ENCODE data around the gene DEPDC5. TPM values are rescaled to one million over a fixed set of nuclear protein-coding genes. Genes with fewer than 3 reads are reported as not detected.

The DEPDC5 gene
- total RNA-seq, 1 donor from 2014 or later, result 39.5 TPM

GRCh38 chr22:31901388-31902137, 147.7 kb downstream of the DEPDC5 start:
- H3K4me3 Mint-ChIP-seq, result no peak overlapping the region
- TF ChIP-seq, protein P1, sequence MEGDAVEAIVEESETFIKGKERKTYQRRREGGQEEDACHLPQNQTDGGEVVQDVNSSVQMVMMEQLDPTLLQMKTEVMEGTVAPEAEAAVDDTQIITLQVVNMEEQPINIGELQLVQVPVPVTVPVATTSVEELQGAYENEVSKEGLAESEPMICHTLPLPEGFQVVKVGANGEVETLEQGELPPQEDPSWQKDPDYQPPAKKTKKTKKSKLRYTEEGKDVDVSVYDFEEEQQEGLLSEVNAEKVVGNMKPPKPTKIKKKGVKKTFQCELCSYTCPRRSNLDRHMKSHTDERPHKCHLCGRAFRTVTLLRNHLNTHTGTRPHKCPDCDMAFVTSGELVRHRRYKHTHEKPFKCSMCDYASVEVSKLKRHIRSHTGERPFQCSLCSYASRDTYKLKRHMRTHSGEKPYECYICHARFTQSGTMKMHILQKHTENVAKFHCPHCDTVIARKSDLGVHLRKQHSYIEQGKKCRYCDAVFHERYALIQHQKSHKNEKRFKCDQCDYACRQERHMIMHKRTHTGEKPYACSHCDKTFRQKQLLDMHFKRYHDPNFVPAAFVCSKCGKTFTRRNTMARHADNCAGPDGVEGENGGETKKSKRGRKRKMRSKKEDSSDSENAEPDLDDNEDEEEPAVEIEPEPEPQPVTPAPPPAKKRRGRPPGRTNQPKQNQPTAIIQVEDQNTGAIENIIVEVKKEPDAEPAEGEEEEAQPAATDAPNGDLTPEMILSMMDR (conservative IDR thresholded peaks at IDR 0.05), result no peak
- H3K27me3 Mint-ChIP-seq (ENCODE audit: low read depth), result no peaks in the 10 kb centered on the region
- H3K36me3 Mint-ChIP-seq (ENCODE audit: low read depth), result no peaks in the 10 kb centered on the region
- H3K9me3 Mint-ChIP-seq, result no peaks in the 10 kb centered on the region
- H3K4me1 Mint-ChIP-seq, result peaks cover 25% of the 10 kb centered on the region
- H3K27ac Mint-ChIP-seq (ENCODE audit: unreplicated experiment), result no peak overlapping the region
- no peak for DNase-seq (ENCODE audit: low read depth, low spot score)

- no peak overlapping the region for H3K4me3 Mint-ChIP-seq
- peaks cover 3% of the 10 kb centered on the region for H3K36me3 Mint-ChIP-seq (ENCODE audit: low read depth)
- TF ChIP-seq, protein P1 (conservative IDR thresholded peaks at IDR 0.05), result no peak
- H3K27ac Mint-ChIP-seq (ENCODE audit: unreplicated experiment), result no peak overlapping the region
- no peaks in the 10 kb centered on the region for H3K27me3 Mint-ChIP-seq (ENCODE audit: low read depth)
- H3K9me3 Mint-ChIP-seq, result no peaks in the 10 kb centered on the region
- peaks cover 10% of the 10 kb centered on the region for H3K4me1 Mint-ChIP-seq
- no peak for DNase-seq (ENCODE audit: low read depth, low spot score)
These were observed 150.8 kb downstream of the DEPDC5 start for GRCh38 chr22:31904651-31905050.

GRCh38 chr22:31905356-31905755, 151.5 kb downstream of the DEPDC5 start:
- peaks cover 10% of the 10 kb centered on the region for H3K4me1 Mint-ChIP-seq
- TF ChIP-seq, protein P1 (conservative IDR thresholded peaks at IDR 0.05), result no peak
- no peak overlapping the region for H3K27ac Mint-ChIP-seq (ENCODE audit: unreplicated experiment)
- no peak overlapping the region for H3K4me3 Mint-ChIP-seq
- peaks cover 5% of the 10 kb centered on the region for H3K36me3 Mint-ChIP-seq (ENCODE audit: low read depth)
- H3K9me3 Mint-ChIP-seq, result no peaks in the 10 kb centered on the region
- H3K27me3 Mint-ChIP-seq (ENCODE audit: low read depth), result no peaks in the 10 kb centered on the region
- DNase-seq (ENCODE audit: low read depth, low spot score), result no peak

- peaks cover 10% of the 10 kb centered on the region for H3K4me1 Mint-ChIP-seq
- H3K9me3 Mint-ChIP-seq, result no peaks in the 10 kb centered on the region
- TF ChIP-seq, protein P1 (conservative IDR thresholded peaks at IDR 0.05), result no peak
- peaks cover 7% of the 10 kb centered on the region for H3K36me3 Mint-ChIP-seq (ENCODE audit: low read depth)
- no peaks in the 10 kb centered on the region for H3K27me3 Mint-ChIP-seq (ENCODE audit: low read depth)
- H3K4me3 Mint-ChIP-seq, result no peak overlapping the region
- no peak overlapping the region for H3K27ac Mint-ChIP-seq (ENCODE audit: unreplicated experiment)
- no peak for DNase-seq (ENCODE audit: low read depth, low spot score)
These were observed 152.3 kb downstream of the DEPDC5 start for GRCh38 chr22:31906086-31906485.

GRCh38 chr22:31906569-31906968, 152.8 kb downstream of the DEPDC5 start:
- Mint-ChIP-seq H3K36me3 (ENCODE audit: low read depth) (peaks cover 7% of the 10 kb centered on the region), H3K4me1 (peaks cover 10% of the 10 kb centered on the region), H3K27ac (ENCODE audit: unreplicated experiment) (no peak overlapping the region), H3K4me3 (no peak overlapping the region), H3K9me3 (no peaks in the 10 kb centered on the region), H3K27me3 (ENCODE audit: low read depth) (no peaks in the 10 kb centered on the region)
- TF ChIP-seq, protein P1 (conservative IDR thresholded peaks at IDR 0.05), result no peak
- DNase-seq (ENCODE audit: low read depth, low spot score), result no peak

All from neural crest cell (in vitro differentiated cells).